Neural progenitor cell (in vitro differentiated cells): ENCODE measurements around the gene MACROD2.

ENCODE experiments used
- CTCF ChIP-seq: fragments of 200-600 bp; sonication (generic); IDR thresholded peaks from 2 replicates; pipeline ENCODE4 v1.5.1; 2017; ENCODE audit warnings: antibody characterized with exemption, mild to moderate bottlenecking
- EZH2 ChIP-seq: fragments of 200-600 bp; sonication (generic); IDR thresholded peaks from 2 replicates; pipeline ENCODE4 v1.6.1; 2017; ENCODE audit warnings: antibody characterized with exemption, mild to moderate bottlenecking, moderate library complexity
- EZH2phosphoT487 ChIP-seq: fragments of 200-600 bp; sonication (generic); IDR thresholded peaks from 2 replicates; pipeline ENCODE4 v1.6.1; 2017; ENCODE audit warnings: antibody characterized with exemption

- TF ChIP-seq CTCF (no peak), EZH2 (no peak), EZH2phosphoT487 (no peak)
Measured at GRCh38 chr20:15316556-15316955, 1321.2 kb downstream of the MACROD2 start.
